ENCODE results near the gene THAP7. TPM values are rescaled to one million over a fixed set of nuclear protein-coding genes. Genes with fewer than 3 reads are reported as not detected.
A peak's percentile ranks its signal among the peaks of the same experiment; 100 is the strongest.

THAP7 gene
- total and polyA plus RNA-seq, 2 of the 13 experiments (the other 11 are each of a cell fraction or from before 2014, with no cell fraction given): 13.0 to 25.5 TPM

- TF ChIP-seq SRSF9 (IDR thresholded peaks at IDR 0.05; ENCODE audit: borderline replicate concordance, insufficient read depth, low read depth, low read length, poor library complexity, severe bottlenecking) (no peak), ZNF710 (CRISPR knock-in tag; IDR thresholded peaks at IDR 0.05; ENCODE audit: borderline replicate concordance) (peak; percentile 89; the same call in 1 of the 2 replicates), PCBP1 (IDR thresholded peaks at IDR 0.05; ENCODE audit: borderline replicate concordance, low read depth, low read length) (no peak), ZNF770 (CRISPR knock-in tag; IDR thresholded peaks at IDR 0.05) (0 out of 2 replicates have a peak, but pooled peaks have one; percentile 60), SOX6 (IDR thresholded peaks at IDR 0.05) (no peak), SOX6 (CRISPR knock-in tag; IDR thresholded peaks at IDR 0.05) (peak; percentile 82), ZNF441 (CRISPR knock-in tag; IDR thresholded peaks at IDR 0.05; ENCODE audit: borderline replicate concordance) (no peak), KLF16 (CRISPR knock-in tag; IDR thresholded peaks at IDR 0.05) (peak; percentile 11 to 92; a peak in 2 of 4 replicates), ETS1 (CRISPR knock-in tag; IDR thresholded peaks at IDR 0.05) (peak; percentile 74; the same call in 1 of the 2 replicates), TFE3 (CRISPR knock-in tag; IDR thresholded peaks at IDR 0.05) (peak; percentile 34), ZNF839 (CRISPR knock-in tag; IDR thresholded peaks at IDR 0.05; ENCODE audit: borderline replicate concordance) (peak; percentile 90; the same call in 1 of the 2 replicates), ZNF737 (CRISPR knock-in tag; IDR thresholded peaks at IDR 0.05; ENCODE audit: borderline replicate concordance) (no peak), ZNF446 (CRISPR knock-in tag; IDR thresholded peaks at IDR 0.05) (no peak), DRAP1 (CRISPR knock-in tag; IDR thresholded peaks at IDR 0.05) (no peak; the same call in 1 of the 2 replicates), ZNF503 (CRISPR knock-in tag; IDR thresholded peaks at IDR 0.05) (0 out of 2 replicates have a peak, but pooled peaks have one; percentile 41), ZNF33A (CRISPR knock-in tag; IDR thresholded peaks at IDR 0.05; ENCODE audit: borderline replicate concordance) (no peak), ZNF230 (CRISPR knock-in tag; IDR thresholded peaks at IDR 0.05) (peak; percentile 69)
Measured at GRCh38 chr22:21001601-21002325, at the start of gene THAP7 (continued).
